ENCODE data around the gene DNAJA2. TPM values are rescaled to one million over a fixed set of nuclear protein-coding genes. Genes with fewer than 3 reads are reported as not detected.
"Not testable (repeated sequence)": the region's sequence is repeated elsewhere in the genome, so short reads cannot be mapped to it uniquely, and the experiment has no call there.

DNAJA2 gene
- polyA plus RNA-seq (2012; ENCODE audit: insufficient read depth, insufficient read length), result 71.1 TPM

DNA sequence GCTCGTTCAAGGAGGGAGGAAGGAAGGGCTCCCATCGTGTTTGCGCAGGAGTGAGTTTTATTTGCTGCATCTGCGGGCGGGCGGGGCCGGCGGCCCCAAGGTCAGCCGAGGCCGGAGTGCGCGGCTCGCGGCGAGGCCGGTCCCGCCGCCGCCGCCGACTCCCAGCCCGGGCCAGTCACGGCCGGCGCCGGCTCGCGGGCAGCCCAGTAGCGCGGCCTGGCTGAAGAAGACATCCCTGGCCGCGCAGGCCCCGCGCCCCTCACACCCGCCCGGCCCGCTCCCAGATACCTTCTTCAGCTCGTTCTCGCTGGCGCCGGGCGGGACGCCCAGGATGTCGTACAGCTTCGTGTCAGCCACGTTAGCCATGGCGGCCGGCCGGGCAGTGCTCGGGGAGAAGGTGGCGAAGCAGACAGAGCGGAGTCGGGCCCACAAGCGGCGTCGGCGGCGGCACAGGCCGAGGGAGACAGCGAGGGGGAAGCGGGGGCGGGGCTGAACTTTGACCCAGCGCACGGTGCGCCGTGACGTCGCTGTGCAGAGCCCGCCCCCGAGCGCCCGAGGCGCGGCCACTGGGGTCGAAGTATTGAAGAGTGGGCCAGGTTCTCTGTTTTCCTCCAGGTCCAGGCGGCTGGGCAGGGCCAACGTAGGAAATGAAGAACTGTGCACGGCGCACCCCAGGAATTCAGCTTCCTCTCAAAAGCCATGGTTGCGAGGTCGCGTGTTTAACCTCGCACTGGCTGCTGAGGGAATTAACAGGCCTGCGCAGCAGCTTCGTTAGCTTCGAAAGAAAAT, at the start of gene DNAJA2:
TSS of gene DNAJA2 (minus strand) at position 468 of the 789 bp plus-strand sequence. CDS start at position 366, 102 bp downstream.
- DNase-seq (ENCODE audit: low read depth, low spot score), result peak; percentile 79
- peak within 1 kb of the TSS; percentile 95 for H3K4me3 ChIP-seq (ENCODE audit: low read length)

GRCh38 chr16:47019568-47019967, 46.1 kb upstream of the DNAJA2 start:
- H3K4me3 ChIP-seq (ENCODE audit: low read length), result no peak overlapping the region
- DNase-seq (ENCODE audit: low read depth, low spot score), result peak; percentile 23

DNA sequence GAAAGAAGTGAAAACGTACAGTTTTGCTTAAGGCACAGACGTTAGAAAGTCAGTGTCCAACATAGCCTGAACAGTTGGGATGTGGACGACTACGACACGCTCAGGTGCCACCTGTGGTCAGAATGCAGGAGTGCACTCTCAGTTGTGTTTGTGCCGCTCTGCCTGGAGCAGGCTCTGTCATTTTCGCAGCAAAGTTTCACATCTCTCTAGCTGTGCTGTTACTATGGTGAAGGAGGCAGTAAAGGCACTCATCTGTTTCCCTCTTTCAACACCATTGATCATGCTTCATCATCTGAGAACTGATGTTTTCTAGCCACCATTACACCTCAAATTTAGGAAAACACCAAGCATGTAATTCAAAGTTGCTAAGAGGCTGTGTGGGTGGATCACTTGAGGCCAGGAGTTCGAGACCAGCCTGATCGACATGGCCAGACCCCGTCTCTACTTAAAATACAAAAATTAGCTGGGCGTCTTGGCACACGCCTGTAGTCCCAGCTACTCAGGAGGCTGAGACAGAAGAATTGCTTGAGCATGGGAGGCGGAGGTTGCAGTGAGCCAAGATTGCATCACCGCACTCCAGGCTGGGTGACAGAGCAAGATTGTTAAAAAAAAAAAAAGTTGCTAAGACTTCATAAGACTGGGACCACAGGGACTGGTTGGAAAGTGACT, 44.9 kb upstream of the DNAJA2 start:
- DNase-seq (ENCODE audit: low read depth, low spot score), result peak; percentile 76
- no peak overlapping the region for H3K4me3 ChIP-seq (ENCODE audit: low read length)

- no peak for DNase-seq (ENCODE audit: low read depth, low spot score)
- no peak overlapping the region for H3K4me3 ChIP-seq (ENCODE audit: low read length)
Measured at GRCh38 chr16:47017636-47018035, 44.2 kb upstream of the DNAJA2 start.

- H3K4me3 ChIP-seq (ENCODE audit: low read length), result peak overlapping the region; percentile 20
- DNase-seq (ENCODE audit: low read depth, low spot score), result peak; percentile 80
Measured at GRCh38 chr16:47016700-47017133, 43.2 kb upstream of the DNAJA2 start.

GRCh38 chr16:47013910-47014309, 40.4 kb upstream of the DNAJA2 start:
- H3K4me3 ChIP-seq (ENCODE audit: low read length), result no peak overlapping the region
- DNase-seq (ENCODE audit: low read depth, low spot score), result no peak

GRCh38 chr16:47013172-47013571, 39.7 kb upstream of the DNAJA2 start:
- no peak for DNase-seq (ENCODE audit: low read depth, low spot score)
- no peak overlapping the region for H3K4me3 ChIP-seq (ENCODE audit: low read length)

- H3K4me3 ChIP-seq (ENCODE audit: low read length); DNase-seq (ENCODE audit: low read depth, low spot score): not testable (repeated sequence)
Measured at GRCh38 chr16:47010812-47011211, 37.3 kb upstream of the DNAJA2 start.

DNA sequence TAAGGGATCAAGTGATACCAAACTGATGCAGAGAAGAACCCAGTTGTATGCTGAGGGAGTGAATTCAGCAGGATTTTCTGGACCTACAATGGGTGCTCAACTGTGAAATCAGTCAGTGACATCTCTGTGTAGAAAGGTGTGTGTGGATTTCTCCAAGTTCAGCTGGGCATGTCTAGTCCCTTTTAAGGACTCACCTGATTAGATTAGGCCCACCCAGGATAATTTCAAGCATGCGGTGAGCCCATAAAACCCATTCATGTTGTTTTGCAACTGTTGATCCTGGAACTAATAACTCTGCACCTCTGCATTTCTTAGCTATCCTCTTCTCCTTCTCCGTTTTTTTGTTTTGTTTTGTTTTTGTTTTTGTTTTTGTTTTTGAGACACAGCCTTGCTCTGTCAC, 35.1 kb upstream of the DNAJA2 start:
- no peak for DNase-seq (ENCODE audit: low read depth, low spot score)
- no peak overlapping the region for H3K4me3 ChIP-seq (ENCODE audit: low read length)

- DNase-seq (ENCODE audit: low read depth, low spot score), result no peak
- no peak overlapping the region for H3K4me3 ChIP-seq (ENCODE audit: low read length)
Measured at GRCh38 chr16:47008174-47008573, 34.7 kb upstream of the DNAJA2 start.

DNA sequence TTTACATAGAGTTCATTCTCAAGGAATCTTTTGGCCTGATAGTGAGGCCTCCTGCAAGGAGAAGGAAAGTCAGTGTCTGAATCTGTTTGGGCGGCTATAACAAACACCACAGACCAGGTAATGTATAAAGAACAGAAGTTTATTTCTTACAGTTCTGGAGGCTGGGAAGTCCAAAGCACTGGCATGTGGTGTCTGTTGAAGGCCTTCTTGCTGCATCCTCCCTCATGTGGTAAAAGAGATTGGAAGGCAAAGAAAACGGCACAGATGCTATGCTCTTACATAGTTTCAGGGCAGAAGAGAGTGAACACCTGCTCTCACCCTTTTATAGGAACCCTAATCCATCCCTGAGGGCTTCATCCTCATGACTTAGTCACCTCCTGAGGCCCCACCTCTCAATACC, 31.2 kb upstream of the DNAJA2 start:
- no peak overlapping the region for H3K4me3 ChIP-seq (ENCODE audit: low read length)
- DNase-seq (ENCODE audit: low read depth, low spot score), result no peak

DNA sequence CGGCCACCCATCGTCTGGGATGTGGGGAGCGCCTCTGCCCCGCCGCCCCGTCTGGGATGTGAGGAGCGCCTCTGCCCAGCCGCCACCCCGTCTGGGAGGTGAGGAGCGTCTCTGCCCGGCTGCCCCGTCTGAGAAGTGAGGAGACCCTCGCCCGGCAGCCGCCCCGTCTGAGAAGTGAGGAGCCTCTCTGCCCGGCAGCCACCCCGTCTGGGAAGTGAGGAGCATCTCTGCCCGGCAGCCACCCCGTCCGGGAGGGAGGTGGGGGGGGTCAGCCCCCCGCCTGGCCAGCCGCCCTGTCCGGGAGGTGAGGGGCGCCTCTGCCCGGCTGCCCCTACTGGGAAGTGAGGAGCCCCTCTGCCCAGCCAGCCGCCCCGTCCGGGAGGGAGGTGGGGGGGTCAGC, 26.6 kb upstream of the DNAJA2 start:
- not testable (repeated sequence) for H3K4me3 ChIP-seq (ENCODE audit: low read length); DNase-seq (ENCODE audit: low read depth, low spot score)

DNA sequence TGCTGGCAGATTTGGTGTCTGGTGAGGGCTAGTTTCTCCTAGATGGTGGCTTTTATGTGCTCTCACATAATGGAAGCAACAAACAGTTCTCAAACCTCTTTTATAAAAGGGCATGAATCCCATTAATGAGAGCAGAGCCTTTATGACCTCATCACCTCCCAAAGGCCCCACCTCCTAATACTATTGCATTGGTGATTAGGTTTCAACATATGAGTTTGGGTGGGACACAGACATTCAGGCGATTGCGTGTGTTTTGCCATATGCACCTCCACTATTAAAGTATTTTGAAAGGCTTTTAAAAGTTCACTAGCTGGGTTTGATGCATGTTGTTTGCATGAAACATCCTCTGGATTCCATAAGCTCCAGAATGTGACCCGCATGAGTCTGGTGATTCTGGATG, 24.4 kb upstream of the DNAJA2 start:
- H3K4me3 ChIP-seq (ENCODE audit: low read length), result no peak overlapping the region
- no peak for DNase-seq (ENCODE audit: low read depth, low spot score)

DNA sequence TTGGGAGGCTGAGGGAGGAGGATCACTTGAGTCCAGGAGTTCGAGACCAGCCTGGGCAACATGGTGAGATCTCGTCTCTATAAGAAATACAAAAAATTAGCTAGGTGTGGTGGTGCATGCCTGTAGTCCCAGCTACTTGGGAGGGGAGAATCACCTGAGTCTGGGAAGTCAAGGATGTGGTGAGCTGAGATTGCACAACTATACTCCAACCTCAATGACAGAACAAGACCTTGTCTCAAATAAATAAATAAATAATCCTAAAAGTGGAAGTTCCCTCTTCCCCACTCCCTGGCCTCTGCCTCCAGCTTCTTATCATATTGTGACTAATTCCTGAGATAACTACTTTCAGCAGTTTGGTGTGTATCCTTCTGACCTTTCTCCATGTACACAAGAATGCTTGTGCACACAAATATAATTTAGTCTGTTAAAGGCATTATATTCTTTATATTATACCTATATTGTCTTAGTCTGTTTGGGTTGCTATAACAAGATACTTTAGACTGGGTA, 23.5 kb upstream of the DNAJA2 start:
- DNase-seq (ENCODE audit: low read depth, low spot score), result no peak

GRCh38 chr16:46996391-46996790, 22.9 kb upstream of the DNAJA2 start:
- no peak overlapping the region for H3K4me3 ChIP-seq (ENCODE audit: low read length)
- no peak for DNase-seq (ENCODE audit: low read depth, low spot score)

More for the DNA sequence above, 23.5 kb upstream of the DNAJA2 start:
- H3K4me3 ChIP-seq (ENCODE audit: low read length), result no peak overlapping the region

DNA sequence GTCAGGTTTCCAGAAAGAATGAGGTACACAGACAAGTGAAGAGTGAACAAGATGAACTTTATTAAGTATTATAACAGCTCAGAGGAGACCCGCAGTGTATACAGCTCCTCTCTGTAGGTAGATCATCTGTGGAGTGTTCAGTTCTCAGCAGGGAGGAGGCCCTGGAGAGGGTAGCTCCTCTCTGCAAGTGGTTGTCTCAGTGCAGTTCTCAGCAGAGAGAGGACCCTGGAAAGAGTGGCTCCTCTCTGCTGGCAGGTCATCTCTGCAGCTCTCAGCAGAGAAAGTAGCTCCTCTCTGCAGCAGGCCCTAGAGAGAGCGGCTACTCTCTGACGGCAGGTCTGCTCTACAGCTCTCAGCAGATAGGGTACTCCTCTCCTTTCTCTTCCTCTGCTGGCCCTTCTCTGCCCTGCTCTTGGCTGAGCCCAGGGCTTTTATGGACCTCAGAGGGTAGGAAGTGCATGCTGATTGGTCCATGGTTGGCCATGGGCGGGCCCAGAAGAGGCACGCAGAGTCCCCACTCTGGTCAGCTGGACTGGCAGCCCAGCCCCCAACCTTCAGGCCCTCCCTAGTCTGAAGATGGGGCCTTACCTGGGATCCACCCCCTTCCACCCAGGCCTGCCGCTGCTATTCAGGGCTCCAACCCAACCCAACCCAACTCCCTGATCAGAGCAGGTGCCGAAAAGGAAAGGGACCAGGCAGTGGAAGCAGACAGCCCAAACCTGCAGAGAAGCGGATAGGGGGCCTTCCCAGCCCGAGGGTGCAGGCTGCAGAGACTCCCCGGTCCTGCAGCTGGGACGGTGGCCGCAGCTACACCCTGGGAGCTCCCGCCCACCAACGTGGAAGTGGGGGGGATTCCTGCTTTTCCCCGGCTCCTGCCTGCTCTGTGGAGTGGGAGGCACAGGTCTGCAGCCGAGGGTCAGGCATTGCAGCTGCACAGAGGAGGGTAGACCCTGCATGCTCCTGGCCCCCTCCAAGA, 18.5 kb upstream of the DNAJA2 start:
- H3K4me3 ChIP-seq (ENCODE audit: low read length), result no peak overlapping the region

DNA sequence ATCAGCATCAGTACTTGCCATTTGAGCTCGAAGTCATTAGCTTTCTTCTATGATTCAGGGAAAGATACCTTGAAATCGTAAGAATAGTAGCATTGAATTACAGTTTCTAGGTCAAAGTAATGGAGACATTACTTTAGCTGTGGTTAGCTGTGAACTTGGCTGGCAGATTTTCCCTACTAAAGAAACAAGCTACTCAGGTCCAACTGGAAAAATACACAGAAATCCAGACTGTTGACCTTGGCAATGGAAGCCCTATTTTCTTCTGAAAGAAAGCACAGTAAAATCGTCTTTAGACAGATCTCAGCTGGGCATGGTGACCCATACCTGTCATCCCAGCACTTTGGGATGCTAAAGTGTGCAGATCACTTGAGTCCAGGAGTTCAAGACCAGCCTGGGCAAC, 13.4 kb upstream of the DNAJA2 start:
- DNase-seq (ENCODE audit: low read depth, low spot score), result no peak
- H3K4me3 ChIP-seq (ENCODE audit: low read length), result no peak overlapping the region

More for the DNA sequence above, 18.5 kb upstream of the DNAJA2 start:
- DNase-seq (ENCODE audit: low read depth, low spot score), result no peak

- H3K4me3 ChIP-seq (ENCODE audit: low read length), result no peak overlapping the region
- DNase-seq (ENCODE audit: low read depth, low spot score), result no peak
Measured at GRCh38 chr16:46986438-46986837, 13.0 kb upstream of the DNAJA2 start.

- no peak for DNase-seq (ENCODE audit: low read depth, low spot score)
- no peak overlapping the region for H3K4me3 ChIP-seq (ENCODE audit: low read length)
Measured at GRCh38 chr16:46982335-46982734, 8.9 kb upstream of the DNAJA2 start.
